ENCODE data around the gene EIF1B. TPM values are rescaled to one million over a fixed set of nuclear protein-coding genes. Genes with fewer than 3 reads are reported as not detected.

EIF1B gene
- total RNA-seq, 1 experiment from 2014 or later, result 10.0 TPM

GRCh38 chr3:40355410-40355809, 45.9 kb downstream of the EIF1B start:
- Histone ChIP-seq H3F3A (ENCODE audit: low read length, unreplicated experiment) (no peaks in the 10 kb centered on the region), H3K9me3 (ENCODE audit: low read length) (no peaks in the 10 kb centered on the region), H2AFZ (ENCODE audit: low read length) (no peak overlapping the region), H4K20me1 (ENCODE audit: low read length) (no peaks in the 10 kb centered on the region), H3K36me3 (ENCODE audit: low read depth, low read length) (no peaks in the 10 kb centered on the region), H3K4me1 (ENCODE audit: insufficient read depth, low read length) (no peaks in the 10 kb centered on the region), H3K4me3 (ENCODE audit: low read length) (no peak overlapping the region), H3K79me2 (ENCODE audit: low read length) (no peaks in the 10 kb centered on the region), H3K27me3 (ENCODE audit: low read length) (no peaks in the 10 kb centered on the region; the same call in 1 of the 2 replicates), H3K9me2 (replicated peaks; ENCODE audit: low read length) (no peaks in the 10 kb centered on the region), H3K9ac (ENCODE audit: low read length) (no peak overlapping the region), H3K27ac (ENCODE audit: low read length) (no peak overlapping the region), H3K4me2 (ENCODE audit: low read length) (no peak overlapping the region)
- ATAC-seq, result no peak
- ChIA-PET POLR2A (ENCODE audit: unreplicated experiment) (no interaction called here), CTCF (no interaction called here)
- TF ChIP-seq CTCF (conservative IDR thresholded peaks at IDR 0.05; ENCODE audit: low read depth, low read length) (no peak), EZH2 (IDR thresholded peaks at IDR 0.05; ENCODE audit: low read length, unreplicated experiment) (no peak), EZH2phosphoT487 (IDR thresholded peaks at IDR 0.05; ENCODE audit: borderline replicate concordance, low read length) (no peak)
- intact Hi-C loops (cut with micrococcal nuclease), result no loop called here
- DNase-seq, result no peak
- no TSS peak for BruUV-seq (replicated peaks)

- CTCF ChIA-PET, result no interaction called here
- no peak for ATAC-seq
- Histone ChIP-seq H3K4me3 (ENCODE audit: low read length) (no peak overlapping the region), H3K4me1 (ENCODE audit: insufficient read depth, low read length) (no peaks in the 10 kb centered on the region), H3K27ac (ENCODE audit: low read length) (no peak overlapping the region), H3K9ac (ENCODE audit: low read length) (no peak overlapping the region), H3K4me2 (ENCODE audit: low read length) (no peak overlapping the region), H3K9me2 (replicated peaks; ENCODE audit: low read length) (no peaks in the 10 kb centered on the region), H3K9me3 (ENCODE audit: low read length) (no peaks in the 10 kb centered on the region), H3K79me2 (ENCODE audit: low read length) (no peaks in the 10 kb centered on the region), H3K27me3 (ENCODE audit: low read length) (peaks cover 5% of the 10 kb centered on the region; the same call in 1 of the 2 replicates), H3F3A (ENCODE audit: low read length, unreplicated experiment) (no peaks in the 10 kb centered on the region), H2AFZ (ENCODE audit: low read length) (no peak overlapping the region), H4K20me1 (ENCODE audit: low read length) (no peaks in the 10 kb centered on the region), H3K36me3 (ENCODE audit: low read depth, low read length) (no peaks in the 10 kb centered on the region)
- no TSS peak for BruUV-seq (replicated peaks)
- intact Hi-C loops (cut with micrococcal nuclease), result no loop called here
- DNase-seq, result no peak
- TF ChIP-seq CTCF (conservative IDR thresholded peaks at IDR 0.05; ENCODE audit: low read depth, low read length), result no peak
- no peak for TF ChIP-seq EZH2phosphoT487 (IDR thresholded peaks at IDR 0.05; ENCODE audit: borderline replicate concordance, low read length)
- no peak for TF ChIP-seq EZH2 (IDR thresholded peaks at IDR 0.05; ENCODE audit: low read length, unreplicated experiment)
- POLR2A ChIA-PET (ENCODE audit: unreplicated experiment), result no interaction called here
Observed at GRCh38 chr3:40358454-40358853, 48.9 kb downstream of the EIF1B start.

Other genes with a start within 250 kb of the EIF1B start
- gene ENTPD3, start 77.5 kb downstream of the EIF1B start, total RNA-seq (2014; rRNA removed), result 6.0 and 7.1 TPM in 2 replicates
- gene RPL14, start 147.6 kb downstream of the EIF1B start, total RNA-seq (2014; rRNA removed), result 543 and 624 TPM in 2 replicates
- gene ZNF619, start 167.4 kb downstream of the EIF1B start, total RNA-seq (2014; rRNA removed), result 3.5 and 6.0 TPM in 2 replicates
- 1.8 and 2.5 TPM in 2 replicates for gene ZNF620, start 196.3 kb downstream of the EIF1B start, total RNA-seq (2014; rRNA removed)
- gene ZNF621, start 215.3 kb downstream of the EIF1B start, total RNA-seq (2014; rRNA removed), result 17.0 and 21.9 TPM in 2 replicates

All from PC-3 (cell line).